ENCODE results near the gene XYLT1.

The XYLT1 gene

DNA sequence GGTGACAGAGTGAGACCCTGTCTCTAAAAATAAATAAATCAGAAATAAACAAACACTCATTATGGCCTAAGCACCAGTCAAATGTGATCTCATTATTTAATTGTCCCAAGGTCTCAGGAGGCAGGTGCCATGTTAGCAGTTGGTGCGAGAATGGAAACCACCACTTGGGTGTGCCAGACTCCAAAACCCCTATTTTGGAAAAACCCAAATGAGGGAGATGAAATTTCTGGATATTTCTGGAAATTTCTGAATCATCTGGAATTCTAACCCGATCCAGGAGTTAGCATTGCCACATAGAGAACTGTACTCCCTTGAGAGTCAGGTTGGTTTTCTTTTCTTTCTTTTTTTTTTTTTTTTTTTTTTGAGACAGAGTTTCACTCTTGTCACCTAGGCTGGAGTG lies 264.0 kb downstream of the XYLT1 start:
- H3K4me3 ChIP-seq (ENCODE audit: low read depth, low read length), result no peak overlapping the region
- TF ChIP-seq, protein P1, sequence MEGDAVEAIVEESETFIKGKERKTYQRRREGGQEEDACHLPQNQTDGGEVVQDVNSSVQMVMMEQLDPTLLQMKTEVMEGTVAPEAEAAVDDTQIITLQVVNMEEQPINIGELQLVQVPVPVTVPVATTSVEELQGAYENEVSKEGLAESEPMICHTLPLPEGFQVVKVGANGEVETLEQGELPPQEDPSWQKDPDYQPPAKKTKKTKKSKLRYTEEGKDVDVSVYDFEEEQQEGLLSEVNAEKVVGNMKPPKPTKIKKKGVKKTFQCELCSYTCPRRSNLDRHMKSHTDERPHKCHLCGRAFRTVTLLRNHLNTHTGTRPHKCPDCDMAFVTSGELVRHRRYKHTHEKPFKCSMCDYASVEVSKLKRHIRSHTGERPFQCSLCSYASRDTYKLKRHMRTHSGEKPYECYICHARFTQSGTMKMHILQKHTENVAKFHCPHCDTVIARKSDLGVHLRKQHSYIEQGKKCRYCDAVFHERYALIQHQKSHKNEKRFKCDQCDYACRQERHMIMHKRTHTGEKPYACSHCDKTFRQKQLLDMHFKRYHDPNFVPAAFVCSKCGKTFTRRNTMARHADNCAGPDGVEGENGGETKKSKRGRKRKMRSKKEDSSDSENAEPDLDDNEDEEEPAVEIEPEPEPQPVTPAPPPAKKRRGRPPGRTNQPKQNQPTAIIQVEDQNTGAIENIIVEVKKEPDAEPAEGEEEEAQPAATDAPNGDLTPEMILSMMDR (IDR thresholded peaks at IDR 0.05; ENCODE audit: borderline replicate concordance, insufficient read depth, low read depth, low read length), result no peak

DNA sequence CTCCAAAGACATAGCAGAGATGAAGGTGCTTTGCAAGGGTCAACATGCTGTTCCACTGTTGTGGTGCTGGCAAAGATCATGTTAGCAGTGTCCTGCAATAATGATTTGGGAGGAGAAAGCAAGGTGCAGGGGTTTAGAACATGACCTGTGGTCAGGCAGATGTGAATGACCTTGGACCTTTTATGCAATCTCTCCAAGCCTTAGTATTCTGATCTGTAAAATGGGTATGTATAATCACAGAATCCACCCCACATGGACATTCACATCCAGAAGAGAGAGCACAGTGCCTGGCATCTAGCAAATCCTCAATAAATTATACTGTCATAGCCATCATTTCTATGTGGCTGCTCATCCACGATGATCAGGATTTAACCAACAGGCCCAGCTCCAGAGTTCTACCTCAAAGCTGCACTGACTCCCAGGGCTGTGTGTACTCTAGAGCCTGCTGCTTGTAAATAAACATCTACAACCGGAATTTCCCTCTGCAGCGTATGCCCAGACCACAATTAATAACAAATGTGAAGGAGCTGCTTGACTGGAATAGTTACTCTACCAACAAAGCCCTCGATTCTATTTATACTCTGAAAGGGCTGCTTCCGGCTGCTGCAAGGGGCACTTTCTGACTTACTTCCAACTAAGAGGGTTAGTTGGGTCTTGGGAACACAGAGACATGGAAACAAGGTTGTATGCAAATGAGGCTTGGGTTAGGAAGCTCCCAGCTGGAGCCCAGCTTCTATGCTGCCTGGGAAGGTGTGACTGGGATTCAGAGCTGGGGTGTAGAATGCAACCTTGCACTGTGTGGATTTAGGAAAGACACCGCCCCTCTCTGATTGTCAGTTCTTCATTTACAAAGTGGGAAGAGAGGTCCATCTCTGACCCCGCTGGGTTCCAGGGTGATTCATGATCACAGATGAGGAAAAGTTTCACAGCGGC lies 265.2 kb downstream of the XYLT1 start:
- H3K4me3 ChIP-seq (ENCODE audit: low read depth, low read length), result no peak overlapping the region

DNA sequence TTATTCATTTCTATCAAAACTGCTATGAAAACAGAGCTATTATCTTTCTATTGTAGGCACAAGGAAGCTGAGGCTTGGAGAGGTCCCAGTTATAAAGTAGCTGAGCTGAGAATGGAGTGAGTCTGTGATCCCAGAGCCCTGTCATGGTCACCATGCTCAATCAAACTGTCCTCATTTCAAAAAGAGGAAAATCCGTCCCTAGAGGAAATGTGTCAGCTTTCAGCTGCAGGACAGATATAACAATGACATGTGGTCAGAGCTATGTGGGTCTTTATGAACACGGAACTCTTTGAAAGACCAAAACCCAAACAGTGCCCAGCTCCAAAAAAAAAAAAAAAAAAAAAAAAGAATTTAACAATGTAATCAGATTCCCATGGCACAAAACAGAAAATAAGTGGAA lies 266.1 kb downstream of the XYLT1 start:
- TF ChIP-seq, protein P1 (IDR thresholded peaks at IDR 0.05; ENCODE audit: borderline replicate concordance, insufficient read depth, low read depth, low read length), result no peak
- H3K4me3 ChIP-seq (ENCODE audit: low read depth, low read length), result no peak overlapping the region

More for the DNA sequence above, 265.2 kb downstream of the XYLT1 start:
- TF ChIP-seq, protein P1 (IDR thresholded peaks at IDR 0.05; ENCODE audit: borderline replicate concordance, insufficient read depth, low read depth, low read length), result no peak

DNA sequence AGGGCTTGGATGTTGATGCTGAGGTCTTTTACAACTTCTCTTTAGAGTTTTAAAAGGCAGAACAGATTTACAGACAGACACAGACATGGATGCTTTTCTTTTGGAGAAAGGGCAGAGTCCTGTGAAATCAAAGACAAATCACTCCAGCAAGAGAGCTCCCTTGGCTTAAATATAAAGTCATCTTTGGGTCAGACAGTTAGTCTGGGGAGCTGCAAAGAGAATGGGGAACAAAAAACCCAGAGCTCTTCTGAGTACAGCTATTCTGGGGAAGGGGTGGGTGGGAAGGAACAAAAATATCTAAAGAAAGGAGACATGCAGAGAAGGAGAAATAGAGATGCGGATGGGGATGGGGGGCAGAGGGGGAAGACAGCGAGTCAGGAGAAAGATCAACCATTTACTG lies 266.6 kb downstream of the XYLT1 start:
- TF ChIP-seq, protein P1 (IDR thresholded peaks at IDR 0.05; ENCODE audit: borderline replicate concordance, insufficient read depth, low read depth, low read length), result no peak
- no peak overlapping the region for H3K4me3 ChIP-seq (ENCODE audit: low read depth, low read length)

DNA sequence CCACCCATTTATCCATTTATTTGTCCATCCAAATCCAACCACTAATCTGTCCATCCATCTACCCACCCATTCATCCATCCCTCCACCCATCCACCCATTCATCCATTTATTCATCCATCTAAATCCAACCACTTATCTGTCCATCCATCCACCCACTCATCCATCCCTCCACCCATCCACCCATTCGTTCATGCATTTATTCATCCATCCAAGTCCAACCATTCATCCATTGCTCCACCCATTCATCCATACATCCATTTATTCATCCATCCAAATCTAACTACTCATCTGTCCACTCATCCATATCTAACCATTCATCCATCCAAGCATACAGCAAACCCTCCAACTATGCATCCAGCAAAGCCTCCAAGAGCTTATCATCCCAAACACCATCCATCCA lies 267.3 kb downstream of the XYLT1 start:
- H3K4me3 ChIP-seq (ENCODE audit: low read depth, low read length), result no peak overlapping the region
- TF ChIP-seq, protein P1 (IDR thresholded peaks at IDR 0.05; ENCODE audit: borderline replicate concordance, insufficient read depth, low read depth, low read length), result no peak

DNA sequence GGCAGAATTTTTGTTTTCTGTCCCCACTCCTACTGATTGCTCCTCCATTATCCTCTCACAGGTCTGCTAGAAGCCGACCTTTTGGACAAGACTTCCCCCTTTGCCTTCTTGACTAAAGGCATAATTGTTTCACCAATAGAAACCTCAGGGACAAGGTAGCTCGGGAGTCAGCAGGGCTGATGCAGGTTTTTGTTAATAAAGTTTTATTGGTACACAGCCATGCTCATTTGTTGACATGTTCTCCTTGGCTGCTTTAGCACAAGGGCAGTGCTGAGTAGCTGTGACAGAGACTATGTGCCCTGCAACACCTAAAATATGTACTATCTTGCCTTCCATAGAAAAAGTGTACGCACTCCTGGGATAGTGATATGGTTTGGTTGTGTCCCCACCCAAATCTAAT lies 271.6 kb downstream of the XYLT1 start:
- TF ChIP-seq, protein P1 (IDR thresholded peaks at IDR 0.05; ENCODE audit: borderline replicate concordance, insufficient read depth, low read depth, low read length), result no peak
- no peak overlapping the region for H3K4me3 ChIP-seq (ENCODE audit: low read depth, low read length)

DNA sequence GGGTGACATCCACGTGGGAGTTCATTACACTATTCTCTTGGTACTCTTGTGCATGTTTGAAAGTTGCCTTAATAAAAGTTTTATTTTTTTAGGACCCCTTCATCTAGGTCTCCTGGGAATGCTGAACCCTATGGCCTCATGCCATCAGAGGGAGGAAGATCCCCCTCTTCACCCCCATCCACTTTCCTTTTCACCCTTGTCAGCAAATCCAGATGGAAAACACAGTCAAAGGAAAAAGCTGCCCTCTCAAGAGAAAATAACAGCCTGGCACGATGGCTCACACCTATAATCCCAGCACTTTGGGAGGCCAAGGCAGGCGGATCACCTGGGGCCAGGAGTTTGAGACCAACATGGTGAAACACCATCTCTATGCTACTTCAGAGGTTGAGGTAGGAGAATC lies 274.2 kb downstream of the XYLT1 start:
- TF ChIP-seq, protein P1 (IDR thresholded peaks at IDR 0.05; ENCODE audit: borderline replicate concordance, insufficient read depth, low read depth, low read length), result no peak
- H3K4me3 ChIP-seq (ENCODE audit: low read depth, low read length), result no peak overlapping the region

Data from GM12875 (cell line).